ENCODE measurements around the gene IGF2BP2. TPM values are rescaled to one million over a fixed set of nuclear protein-coding genes. Genes with fewer than 3 reads are reported as not detected.

Gene IGF2BP2
- total and polyA plus RNA-seq, 2 donors (not counting 1 experiment from before 2014, with no cell fraction given) = 0.01 TPM; not detected in 1

- no peak for TF ChIP-seq CTCF (IDR thresholded peaks at IDR 0.05)
- no peak for TF ChIP-seq EZH2 (IDR thresholded peaks at IDR 0.05; ENCODE audit: borderline replicate concordance, insufficient read depth, low read depth, low read length, poor library complexity, severe bottlenecking)
- no peaks in the 10 kb centered on the region for H3K4me1 Mint-ChIP-seq
- ChIA-PET CTCF (no interaction called here), POLR2A (no interaction called here)
- WGBS (ENCODE audit: insufficient coverage) = no CpG with 5 or more reads among the region's 3 CpGs
- no peak overlapping the region for H3K27ac Mint-ChIP-seq
- no peaks in the 10 kb centered on the region for H3K36me3 ChIP-seq (replicated peaks in 1 of 2; ENCODE audit: control extremely low read depth in 1 of 2, control insufficient read depth in 1 of 2, extremely low read depth in 1 of 2, insufficient read depth in 2 of 2, low read length in 1 of 2)
- no peak overlapping the region for H3K4me3 ChIP-seq (ENCODE audit: control extremely low read depth in 1 of 5, extremely low read depth in 1 of 5, insufficient read depth in 1 of 5, low read depth in 2 of 5, low read length in 4 of 5)
- no peak for DNase-seq
- H3K27me3 ChIP-seq (replicated peaks in 1 of 4; ENCODE audit: control extremely low read depth in 1 of 4, control insufficient read depth in 3 of 4, insufficient read depth in 4 of 4, low read length in 3 of 4) = no peaks in the 10 kb centered on the region
- no peak overlapping the region for H3K27ac ChIP-seq (ENCODE audit: low read length in 2 of 2)
- intact Hi-C loops (cut with micrococcal nuclease) = no loop called here
- no peak overlapping the region for H3K4me3 Mint-ChIP-seq
- no peak overlapping the region for H2AFZ ChIP-seq (ENCODE audit: insufficient read depth, low read depth, low read length, poor library complexity, severe bottlenecking)
- H3K79me2 ChIP-seq (ENCODE audit: control insufficient read depth, insufficient read depth, low read length) = no peaks in the 10 kb centered on the region
- peaks cover 11% of the 10 kb centered on the region for H3K27me3 Mint-ChIP-seq
- no peaks in the 10 kb centered on the region for H4K20me1 ChIP-seq (ENCODE audit: control insufficient read depth, insufficient read depth, low read length, poor library complexity, severe bottlenecking)
- H3K4me2 ChIP-seq (replicated peaks; ENCODE audit: low read depth, low read length, poor library complexity, severe bottlenecking) = no peak overlapping the region
- H3K9me3 ChIP-seq (ENCODE audit: control extremely low read depth in 1 of 3, control insufficient read depth in 2 of 3, insufficient read depth in 1 of 3, low read length in 2 of 3) = peaks cover 0 to 8% (median 2%) of the 10 kb centered on the region in 3 donors
- no peak overlapping the region for H3K9ac ChIP-seq (ENCODE audit: low read length)
- no peaks in the 10 kb centered on the region for H3K9me3 Mint-ChIP-seq (ENCODE audit: insufficient read depth)
- H3K4me1 ChIP-seq (ENCODE audit: control insufficient read depth in 2 of 2, insufficient read depth in 2 of 2, low read length in 2 of 2) = no peaks in the 10 kb centered on the region
- no peak for ATAC-seq (ENCODE audit: low read depth)
Observed at GRCh38 chr3:185851046-185851445, 26.2 kb upstream of the IGF2BP2 start.

- Histone ChIP-seq H4K20me1 (ENCODE audit: control insufficient read depth, insufficient read depth, low read length, poor library complexity, severe bottlenecking) (no peaks in the 10 kb centered on the region), H3K27ac (ENCODE audit: low read length in 2 of 2) (no peak overlapping the region), H3K9me3 (ENCODE audit: control extremely low read depth in 1 of 3, control insufficient read depth in 2 of 3, insufficient read depth in 1 of 3, low read length in 2 of 3) (no peaks in the 10 kb centered on the region), H3K36me3 (replicated peaks in 1 of 2; ENCODE audit: control extremely low read depth in 1 of 2, control insufficient read depth in 1 of 2, extremely low read depth in 1 of 2, insufficient read depth in 2 of 2, low read length in 1 of 2) (no peaks in the 10 kb centered on the region), H3K4me1 (ENCODE audit: control insufficient read depth in 2 of 2, insufficient read depth in 2 of 2, low read length in 2 of 2) (no peaks in the 10 kb centered on the region), H3K79me2 (ENCODE audit: control insufficient read depth, insufficient read depth, low read length) (no peaks in the 10 kb centered on the region), H3K27me3 (replicated peaks in 1 of 4; ENCODE audit: control extremely low read depth in 1 of 4, control insufficient read depth in 3 of 4, insufficient read depth in 4 of 4, low read length in 3 of 4) (no peaks in the 10 kb centered on the region), H2AFZ (ENCODE audit: insufficient read depth, low read depth, low read length, poor library complexity, severe bottlenecking) (no peak overlapping the region), H3K9ac (ENCODE audit: low read length) (no peak overlapping the region), H3K4me2 (replicated peaks; ENCODE audit: low read depth, low read length, poor library complexity, severe bottlenecking) (no peak overlapping the region), H3K4me3 (ENCODE audit: control extremely low read depth in 1 of 5, extremely low read depth in 1 of 5, insufficient read depth in 1 of 5, low read depth in 2 of 5, low read length in 4 of 5) (no peak overlapping the region)
- H3K27me3 Mint-ChIP-seq = peaks cover 20% of the 10 kb centered on the region
- no peaks in the 10 kb centered on the region for H3K4me1 Mint-ChIP-seq
- intact Hi-C loops (cut with micrococcal nuclease) = no loop called here
- H3K4me3 Mint-ChIP-seq = no peak overlapping the region
- no peak overlapping the region for H3K27ac Mint-ChIP-seq
- ChIA-PET CTCF (no interaction called here), POLR2A (no interaction called here)
- WGBS (ENCODE audit: insufficient coverage) = 100% methylated on average over 2 of the region's 6 CpGs
- no peaks in the 10 kb centered on the region for H3K9me3 Mint-ChIP-seq (ENCODE audit: insufficient read depth)
- ATAC-seq (ENCODE audit: low read depth) = no peak
- no peak for DNase-seq
- no peak for TF ChIP-seq CTCF (IDR thresholded peaks at IDR 0.05)
- no peak for TF ChIP-seq EZH2 (IDR thresholded peaks at IDR 0.05; ENCODE audit: borderline replicate concordance, insufficient read depth, low read depth, low read length, poor library complexity, severe bottlenecking)
Observed at GRCh38 chr3:185847506-185847905, 22.7 kb upstream of the IGF2BP2 start.
